GM12801 (cell line): Measurements from ENCODE around the gene SLC12A2.

ENCODE experiments used
- TF ChIP-seq, protein P1 (sequence below): IDR thresholded peaks from one replicate; pipeline ENCODE4 v1.5.1; 2011; ENCODE audit warnings: control low read depth; ENCODE audit not compliant: insufficient read length; ENCODE audit errors: extremely low read depth

SLC12A2 gene

DNA sequence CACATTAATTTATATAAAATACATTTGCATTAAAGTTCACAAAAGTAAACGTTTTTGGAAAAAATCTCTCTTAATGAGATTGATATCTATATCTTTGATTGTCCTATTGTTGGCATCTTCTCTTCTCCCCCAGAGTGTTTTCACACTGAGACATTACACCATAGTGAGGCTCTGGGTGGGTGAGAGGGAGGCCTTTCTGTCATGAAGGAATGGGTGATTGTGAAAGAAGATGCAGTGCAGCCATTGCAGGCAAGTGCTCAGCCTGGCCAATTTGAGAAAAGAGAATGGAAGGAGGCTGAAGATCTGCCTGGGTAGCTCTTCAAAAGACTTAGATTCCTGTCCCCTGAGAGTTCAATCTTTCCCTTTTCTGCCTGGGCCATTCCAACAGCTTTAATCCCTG, 140.8 kb downstream of the SLC12A2 start:
- TF ChIP-seq, protein P1, sequence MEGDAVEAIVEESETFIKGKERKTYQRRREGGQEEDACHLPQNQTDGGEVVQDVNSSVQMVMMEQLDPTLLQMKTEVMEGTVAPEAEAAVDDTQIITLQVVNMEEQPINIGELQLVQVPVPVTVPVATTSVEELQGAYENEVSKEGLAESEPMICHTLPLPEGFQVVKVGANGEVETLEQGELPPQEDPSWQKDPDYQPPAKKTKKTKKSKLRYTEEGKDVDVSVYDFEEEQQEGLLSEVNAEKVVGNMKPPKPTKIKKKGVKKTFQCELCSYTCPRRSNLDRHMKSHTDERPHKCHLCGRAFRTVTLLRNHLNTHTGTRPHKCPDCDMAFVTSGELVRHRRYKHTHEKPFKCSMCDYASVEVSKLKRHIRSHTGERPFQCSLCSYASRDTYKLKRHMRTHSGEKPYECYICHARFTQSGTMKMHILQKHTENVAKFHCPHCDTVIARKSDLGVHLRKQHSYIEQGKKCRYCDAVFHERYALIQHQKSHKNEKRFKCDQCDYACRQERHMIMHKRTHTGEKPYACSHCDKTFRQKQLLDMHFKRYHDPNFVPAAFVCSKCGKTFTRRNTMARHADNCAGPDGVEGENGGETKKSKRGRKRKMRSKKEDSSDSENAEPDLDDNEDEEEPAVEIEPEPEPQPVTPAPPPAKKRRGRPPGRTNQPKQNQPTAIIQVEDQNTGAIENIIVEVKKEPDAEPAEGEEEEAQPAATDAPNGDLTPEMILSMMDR: no peak

DNA sequence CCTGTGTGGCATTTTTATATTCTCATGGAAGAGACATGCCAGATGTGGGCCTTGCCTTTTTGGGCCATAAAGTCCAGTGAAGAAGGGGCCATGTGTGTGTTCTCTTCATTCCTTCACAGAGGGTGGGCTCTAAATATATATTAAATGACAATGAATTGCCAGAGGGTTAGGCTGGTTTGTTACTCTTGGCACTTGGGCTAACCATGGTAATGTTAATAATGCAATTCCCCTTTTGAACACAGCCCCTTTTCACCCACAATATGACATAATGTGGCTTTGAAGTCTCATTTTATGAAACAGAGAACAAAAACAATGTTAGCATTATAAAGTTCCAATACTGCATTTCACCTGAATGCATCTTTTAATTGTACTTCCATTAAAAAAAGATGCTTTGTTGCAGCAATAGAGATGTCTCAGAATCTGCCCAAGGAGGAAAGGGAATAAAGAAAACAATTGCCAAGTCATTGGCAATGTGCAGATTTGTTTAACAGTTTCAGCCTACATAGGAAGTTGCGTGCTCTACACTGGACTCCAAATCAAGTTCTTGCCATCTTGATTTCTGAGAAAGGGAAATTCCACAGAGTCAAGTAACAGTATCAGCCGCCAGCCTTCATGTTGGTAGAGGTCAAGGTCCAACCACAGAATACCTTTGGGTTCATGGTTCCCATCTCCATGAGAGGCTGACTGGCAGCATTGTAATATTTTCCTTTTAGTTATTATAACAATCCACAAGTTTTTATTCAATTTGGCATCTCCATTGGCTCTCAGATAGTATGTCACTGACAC, 141.9 kb downstream of the SLC12A2 start:
- TF ChIP-seq, protein P1: no peak

DNA sequence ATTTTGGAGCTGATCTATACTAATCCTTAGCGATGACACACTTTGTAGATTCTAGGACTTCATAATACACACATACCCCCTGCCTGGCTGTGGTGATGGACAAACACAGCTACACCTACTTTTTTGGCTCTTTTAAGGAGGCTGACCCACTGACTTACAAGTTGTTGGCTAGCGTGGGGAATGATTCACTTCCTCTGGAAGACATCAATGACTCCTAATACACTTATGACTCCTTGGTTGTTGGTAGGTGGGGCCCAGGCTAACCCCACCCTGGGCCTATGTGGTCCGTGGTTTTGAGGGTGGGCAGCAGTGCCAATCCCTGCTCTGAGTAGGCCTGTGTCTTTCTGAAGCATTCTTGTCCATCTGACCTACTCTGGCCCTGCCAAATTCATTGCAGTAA, 144.4 kb downstream of the SLC12A2 start:
- TF ChIP-seq, protein P1: no peak

DNA sequence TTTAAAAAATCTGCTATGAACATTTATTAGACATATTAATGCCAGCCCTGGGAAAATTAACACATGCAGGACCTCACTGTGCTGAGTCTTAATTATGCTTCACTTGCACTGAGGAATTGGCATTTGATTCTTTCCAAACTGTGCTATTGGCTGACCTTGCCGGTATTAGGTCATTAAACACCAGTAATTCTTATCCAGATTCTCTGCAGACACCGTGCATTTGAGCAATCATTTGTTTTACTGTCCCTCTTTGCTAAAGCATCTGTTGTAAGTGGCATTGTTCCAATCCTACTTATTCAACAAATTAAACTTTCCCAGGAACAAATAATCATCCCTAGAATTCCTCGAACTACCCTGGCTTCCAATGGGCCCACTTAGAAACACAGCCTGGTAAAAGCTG, 145.0 kb downstream of the SLC12A2 start:
- TF ChIP-seq, protein P1: no peak

DNA sequence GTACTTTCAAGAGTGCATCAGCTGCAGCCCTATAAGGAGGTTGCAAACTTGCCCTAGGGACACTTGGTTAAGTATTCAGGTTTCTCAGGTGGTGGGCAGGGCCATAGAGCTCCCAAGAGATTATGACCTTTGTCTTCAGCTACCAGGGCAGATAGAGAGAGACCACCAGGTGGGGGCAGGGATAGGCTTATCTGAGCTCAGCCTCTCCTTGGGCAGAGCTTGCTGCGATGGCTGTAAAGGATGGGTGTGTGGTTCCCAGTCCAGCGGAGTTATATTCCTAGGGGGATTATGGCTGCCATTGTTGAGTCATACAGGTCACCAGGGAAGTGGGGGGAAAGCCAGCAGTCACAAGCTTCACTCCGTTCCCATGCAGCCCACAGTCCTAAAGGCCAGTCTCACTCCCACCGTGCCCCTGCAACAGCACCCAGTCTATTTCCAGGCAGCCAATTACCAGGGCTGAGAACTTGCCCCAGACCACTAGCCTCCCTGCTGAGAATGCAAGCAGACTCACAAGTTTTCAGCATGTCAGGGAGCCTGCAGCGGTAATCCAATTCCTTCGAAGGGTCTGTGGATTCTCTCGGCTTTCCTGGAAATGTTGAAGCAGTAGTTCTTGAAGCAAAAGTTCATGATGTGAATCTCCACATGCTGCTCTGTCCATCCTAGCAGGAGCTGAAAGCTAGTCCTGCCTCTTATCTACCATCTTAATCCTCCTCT, 151.5 kb downstream of the SLC12A2 start:
- TF ChIP-seq, protein P1: no peak

DNA sequence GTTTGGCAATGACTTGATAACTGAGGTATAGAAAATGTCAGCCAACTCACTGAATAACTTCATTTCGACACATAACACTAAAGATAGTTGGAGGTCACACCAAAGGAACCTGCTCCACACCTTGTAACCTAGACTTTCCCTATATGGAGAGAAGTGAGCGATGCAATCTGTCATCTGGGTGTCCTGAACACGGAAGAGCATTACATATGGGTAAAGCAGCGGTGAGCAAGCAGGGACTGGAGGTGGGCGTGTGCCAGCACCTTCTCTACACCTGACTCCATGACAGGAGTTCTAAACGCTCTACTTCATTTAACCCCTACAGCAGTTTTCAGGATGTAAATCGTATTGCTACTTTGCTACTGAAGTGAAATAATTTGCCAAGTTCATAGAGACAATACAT, 152.8 kb downstream of the SLC12A2 start:
- TF ChIP-seq, protein P1: no peak

DNA sequence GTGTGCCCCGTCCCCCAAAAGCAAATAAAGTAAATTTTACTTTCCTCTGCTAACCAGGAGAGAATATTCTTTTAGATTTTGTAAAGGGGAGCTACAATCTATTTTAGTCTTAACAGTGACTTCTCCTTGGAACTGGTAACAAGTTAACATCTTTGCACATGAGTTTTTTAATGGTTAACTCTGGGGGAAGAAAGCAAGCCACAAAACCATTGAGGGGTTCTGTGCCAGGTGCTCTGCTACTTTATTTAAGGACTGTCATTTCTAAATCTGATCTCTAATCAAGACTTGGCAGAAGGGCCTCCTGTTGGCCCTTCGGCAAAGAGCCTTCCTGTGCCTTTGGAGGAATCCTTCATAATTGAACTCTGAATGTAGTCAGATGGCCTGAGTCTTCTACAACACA, 153.4 kb downstream of the SLC12A2 start:
- TF ChIP-seq, protein P1: no peak
